Vein endothelial cell (primary cell): Measurements from ENCODE around the gene SPATA7. TPM values are rescaled to one million over a fixed set of nuclear protein-coding genes. Genes with fewer than 3 reads are reported as not detected.

Source experiments
- total RNA-seq: library from RNA; depleted of rRNA; stranded (reverse); fragments of >200 nt; gene quantifications from 2 replicates; pipeline ENCODE4 v1.2.3, GENCODE V29; 2012

Gene SPATA7
- 10.1 and 16.3 TPM in 2 replicates for total RNA-seq

GRCh38 chr14:88385212-88386101, at the start of gene SPATA7:
Gene SPATA7 (plus strand): TSS chr14:88385657. CDS start chr14:88385819, 162 bp downstream.

Other genes with a start within 250 kb of the SPATA7 start
- not detected in 2 replicates for gene KCNK10, start 62.4 kb upstream of the SPATA7 start, total RNA-seq
- 9.5 and 9.6 TPM in 2 replicates for gene PTPN21, start 169.3 kb downstream of the SPATA7 start, total RNA-seq
- gene ZC3H14, start 177.4 kb downstream of the SPATA7 start, total RNA-seq = 62.7 and 74.9 TPM in 2 replicates